ENCODE data around the gene FAAP20.

GRCh38 chr1:2230781-2231531 lies 36.4 kb upstream of the FAAP20 start:
- TF ChIP-seq CTCF (conservative IDR thresholded peaks at IDR 0.05; ENCODE audit: low read depth, low read length) (no peak), EZH2 (IDR thresholded peaks at IDR 0.05; ENCODE audit: low read length, unreplicated experiment) (no peak), EZH2phosphoT487 (IDR thresholded peaks at IDR 0.05; ENCODE audit: borderline replicate concordance, low read length) (no peak)

Data from PC-3 (cell line).